Sigmoid colon (tissue), 4 donors: ENCODE results near the gene MRNIP.

ENCODE experiments used
- CTCF ChIP-seq, 4 experiments: fragments of 450-650 bp in 3 of 4; fragments of 200-600 bp in 1 of 4; IDR thresholded peaks; one replicate each; pipeline ENCODE4 v1.5.1; 2016 to 2019; ENCODE audit warnings: antibody characterized with exemption in 4 of 4, mild to moderate bottlenecking in 3 of 4, moderate library complexity in 2 of 4
- EP300 ChIP-seq, 4 donors: sonication (generic); formaldehyde crosslinking; IDR thresholded peaks; one replicate each; pipeline ENCODE4 v1.6.1; 2017; ENCODE audit warnings: antibody characterized with exemption in 4 of 4
- POLR2A ChIP-seq, 2 donors: fragments of 450-650 bp; IDR thresholded peaks; one replicate each; pipeline ENCODE4 v1.6.1; 2016; ENCODE audit warnings: antibody characterized with exemption in 2 of 2, mild to moderate bottlenecking in 2 of 2, moderate library complexity in 2 of 2

- no peak for TF ChIP-seq CTCF (IDR thresholded peaks at IDR 0.05)
- no peak for TF ChIP-seq EP300 (IDR thresholded peaks at IDR 0.05)
- no peak for TF ChIP-seq POLR2A (IDR thresholded peaks at IDR 0.05)
Measured at GRCh38 chr5:179852993-179853547, 5.5 kb downstream of the MRNIP start.
